HFFc6 (cell line): ENCODE results near the gene KRTAP29-1. TPM values are rescaled to one million over a fixed set of nuclear protein-coding genes. Genes with fewer than 3 reads are reported as not detected.

Experiments
- DNase-seq: peaks from one replicate; pipeline ENCODE4 v3.0.0-alpha.2; 2018
- H3K27ac Mint-ChIP-seq: 2 replicates; pipeline ENCODE4 v1.8.0; 2020; ENCODE audit warnings: mild to moderate bottlenecking, mixed read lengths
- H3K27me3 Mint-ChIP-seq: 2 replicates; pipeline ENCODE4 v1.8.0; 2021; ENCODE audit warnings: mild to moderate bottlenecking, moderate library complexity, mixed read lengths; ENCODE audit not compliant: insufficient read depth
- H3K36me3 Mint-ChIP-seq: 2 replicates; pipeline ENCODE4 v1.8.0; 2021; ENCODE audit warnings: low read depth, mixed read lengths
- H3K4me1 Mint-ChIP-seq: 2 replicates; pipeline ENCODE4 v1.8.0; 2020; ENCODE audit warnings: low read depth, mixed read lengths
- H3K4me3 Mint-ChIP-seq: 2 replicates; pipeline ENCODE4 v1.8.0; 2020; ENCODE audit warnings: mild to moderate bottlenecking, moderate library complexity, mixed read lengths
- H3K9me3 Mint-ChIP-seq: 2 replicates; pipeline ENCODE4 v1.8.0; 2020; ENCODE audit warnings: mild to moderate bottlenecking, mixed read lengths
- CTCF ChIP-seq: fragments of 200-600 bp; sonication (generic); IDR thresholded peaks from 2 replicates; pipeline ENCODE4 v1.5.0; 2021; ENCODE audit warnings: antibody characterized with exemption, mild to moderate bottlenecking
- total RNA-seq, 6 experiments: library from RNA; stranded (reverse); fragmentation: NEBNext Ultra II Directional; extraction: Animal tissue kit (Norgen Biotek cat#: 25700); gene quantifications; 2 replicates in 1 of 6; 3 replicates in 5 of 6; pipeline ENCODE4 v1.2.3, GENCODE V29; 2021

KRTAP29-1 gene
- total RNA-seq, 6 experiments from 2014 or later: not detected

- H3K27me3 Mint-ChIP-seq: peaks cover 5% of the 10 kb centered on the region; the same call in 1 of the 2 replicates
- no peak for DNase-seq
- peaks cover 18% of the 10 kb centered on the region for H3K36me3 Mint-ChIP-seq
- H3K4me1 Mint-ChIP-seq: peaks cover 22% of the 10 kb centered on the region
- TF ChIP-seq CTCF: no peak
- no peak overlapping the region for H3K4me3 Mint-ChIP-seq
- peaks cover 13% of the 10 kb centered on the region for H3K9me3 Mint-ChIP-seq
- no peak overlapping the region for H3K27ac Mint-ChIP-seq
Observed at GRCh38 chr17:41343029-41343428, 40.4 kb upstream of the KRTAP29-1 start.

GRCh38 chr17:41340934-41341861 is 38.5 kb upstream of the KRTAP29-1 start:
- H3K27me3 Mint-ChIP-seq: peaks cover 5% of the 10 kb centered on the region; the same call in 1 of the 2 replicates
- DNase-seq: no peak
- peaks cover 18% of the 10 kb centered on the region for H3K36me3 Mint-ChIP-seq
- peaks cover 13% of the 10 kb centered on the region for H3K9me3 Mint-ChIP-seq
- H3K4me3 Mint-ChIP-seq: no peak overlapping the region
- H3K27ac Mint-ChIP-seq: no peak overlapping the region
- H3K4me1 Mint-ChIP-seq: peaks cover 22% of the 10 kb centered on the region
- TF ChIP-seq CTCF: no peak

GRCh38 chr17:41340494-41340893 is 37.8 kb upstream of the KRTAP29-1 start:
- no peak for TF ChIP-seq CTCF
- Mint-ChIP-seq H3K27me3 (peaks cover 5% of the 10 kb centered on the region; the same call in 1 of the 2 replicates), H3K4me1 (peaks cover 22% of the 10 kb centered on the region), H3K36me3 (peaks cover 18% of the 10 kb centered on the region), H3K27ac (no peak overlapping the region), H3K4me3 (no peak overlapping the region), H3K9me3 (peaks cover 13% of the 10 kb centered on the region)
- no peak for DNase-seq

GRCh38 chr17:41339571-41340172 is 37.0 kb upstream of the KRTAP29-1 start:
- no peak for DNase-seq
- Mint-ChIP-seq H3K36me3 (peaks cover 18% of the 10 kb centered on the region), H3K27ac (no peak overlapping the region), H3K4me3 (no peak overlapping the region), H3K9me3 (peaks cover 13% of the 10 kb centered on the region), H3K4me1 (peaks cover 22% of the 10 kb centered on the region), H3K27me3 (peaks cover 5% of the 10 kb centered on the region; the same call in 1 of the 2 replicates)
- TF ChIP-seq CTCF: no peak

GRCh38 chr17:41338961-41339485 is 36.4 kb upstream of the KRTAP29-1 start:
- peaks cover 13% of the 10 kb centered on the region for H3K9me3 Mint-ChIP-seq
- DNase-seq: peak; percentile 33

More at GRCh38 chr17:41338961-41339485, 36.4 kb upstream of the KRTAP29-1 start:
- Mint-ChIP-seq H3K36me3 (peaks cover 18% of the 10 kb centered on the region), H3K4me1 (peaks cover 22% of the 10 kb centered on the region), H3K4me3 (no peak overlapping the region), H3K27me3 (peaks cover 5% of the 10 kb centered on the region; the same call in 1 of the 2 replicates), H3K27ac (no peak overlapping the region)
- no peak for TF ChIP-seq CTCF
